Activated T-cell treated with anti-CD3 and anti-CD28 coated beads, Interleukin-2, amount 50 U/mL, for 24 hours (primary cell): ENCODE measurements around the gene PTH.
A peak's percentile ranks its signal among the peaks of the same experiment; 100 is the strongest.

Source experiments
- DNase-seq: peaks from one replicate; pipeline ENCODE4 v3.0.0-alpha.2; 2020
- H3K27ac Mint-ChIP-seq: 2 replicates; pipeline ENCODE4 v1.8.0; 2020; ENCODE audit warnings: mild to moderate bottlenecking, mixed read lengths
- H3K27me3 Mint-ChIP-seq: 2 replicates; pipeline ENCODE4 v1.8.0; 2020; ENCODE audit warnings: mixed read lengths
- H3K36me3 Mint-ChIP-seq: 2 replicates; pipeline ENCODE4 v1.8.0; 2020; ENCODE audit warnings: low read depth, mixed read lengths
- H3K4me1 Mint-ChIP-seq: 2 replicates; pipeline ENCODE4 v1.8.0; 2020; ENCODE audit warnings: low read depth, mixed read lengths
- H3K4me3 Mint-ChIP-seq: 2 replicates; pipeline ENCODE4 v1.8.0; 2020; ENCODE audit warnings: mild to moderate bottlenecking, moderate library complexity, mixed read lengths
- H3K9me3 Mint-ChIP-seq: 2 replicates; pipeline ENCODE4 v1.8.0; 2020; ENCODE audit warnings: mixed read lengths

PTH gene

DNA sequence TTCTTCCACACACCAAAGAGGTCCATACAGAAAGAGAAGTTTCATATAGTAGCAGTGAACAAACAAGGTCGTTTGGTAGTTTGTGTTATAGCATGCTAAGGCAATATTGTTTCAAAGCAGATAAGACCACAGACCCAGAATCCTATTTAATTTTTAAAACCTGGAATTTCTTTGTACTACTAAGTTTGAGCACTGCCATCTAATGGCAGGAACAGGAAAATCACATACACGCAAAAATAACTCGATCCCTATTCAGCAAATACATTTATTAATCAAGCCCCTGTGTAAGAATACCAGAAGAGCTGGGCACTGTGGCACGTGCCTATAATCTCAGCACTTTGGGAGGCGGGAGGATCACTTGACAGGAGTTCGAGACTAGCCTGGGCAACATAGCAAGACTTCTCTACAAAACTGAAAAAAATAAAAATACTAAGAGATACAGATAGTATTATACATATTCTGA is 29.9 kb downstream of the PTH start:
- no peak for DNase-seq
- Mint-ChIP-seq H3K9me3 (no peaks in the 10 kb centered on the region), H3K4me1 (peaks cover 28% of the 10 kb centered on the region), H3K27ac (no peak overlapping the region), H3K4me3 (no peak overlapping the region), H3K36me3 (peaks cover 9% of the 10 kb centered on the region), H3K27me3 (peaks cover 11% of the 10 kb centered on the region)

GRCh38 chr11:13463779-13464290 is 32.0 kb downstream of the PTH start:
- no peak for DNase-seq
- Mint-ChIP-seq H3K36me3 (peaks cover 20% of the 10 kb centered on the region), H3K27ac (peak overlapping the region; percentile 99), H3K9me3 (no peaks in the 10 kb centered on the region), H3K4me1 (peaks cover 41% of the 10 kb centered on the region), H3K27me3 (no peaks in the 10 kb centered on the region), H3K4me3 (peak overlapping the region; percentile 98)

DNA sequence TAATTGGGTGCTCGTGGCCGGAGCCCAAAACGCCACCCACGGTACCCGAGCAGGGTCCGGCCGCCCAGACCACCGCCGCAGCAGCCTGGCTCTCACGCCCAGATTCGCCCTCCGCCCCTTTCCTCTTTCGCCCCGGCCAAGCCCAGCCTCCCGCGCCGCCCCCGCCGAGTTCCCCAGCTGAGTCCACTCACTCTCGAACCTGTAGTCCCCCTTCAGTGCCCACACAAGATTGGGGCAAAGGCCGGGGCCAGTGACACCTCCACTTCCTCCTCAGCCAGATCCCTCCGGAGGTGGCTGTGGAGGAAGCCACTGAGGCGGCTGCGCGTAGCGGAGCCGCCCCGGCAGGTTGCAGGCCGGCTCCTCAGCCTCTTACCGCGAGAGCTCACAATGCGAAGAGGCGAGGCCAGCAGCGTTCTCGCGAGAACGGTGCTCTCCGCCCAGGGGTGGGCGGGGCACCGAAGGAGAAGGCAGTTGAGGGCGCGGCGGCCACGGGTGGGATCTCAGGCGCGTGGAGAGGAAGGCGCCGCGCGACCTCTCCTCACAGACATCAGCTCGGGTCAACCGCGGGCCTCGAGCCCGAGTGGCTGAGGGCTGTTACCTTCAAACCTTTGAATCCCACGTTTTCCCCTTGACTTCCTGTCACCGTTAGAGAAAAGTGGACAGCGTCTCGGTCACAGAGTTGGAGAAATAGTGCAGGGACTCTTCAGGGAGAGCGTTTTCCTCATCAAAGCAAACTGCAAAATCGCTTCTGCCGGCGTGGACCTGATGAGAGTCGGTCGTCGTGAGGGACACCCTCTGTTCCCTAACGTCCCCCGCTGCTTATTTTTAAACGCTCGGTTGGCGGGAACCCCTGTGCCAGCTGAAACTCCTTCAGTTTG is 32.7 kb downstream of the PTH start, which contains the start of gene BTBD10:
Gene BTBD10 (minus strand): TSS at position 322 of the 878 bp plus-strand sequence. CDS start 18,098 bp downstream, outside the sequence.
- Mint-ChIP-seq H3K36me3 (peaks cover 25% of the 10 kb centered on the region), H3K27me3 (no peaks in the 10 kb centered on the region), H3K4me1 (peaks cover 47% of the 10 kb centered on the region), H3K4me3 (peak within 1 kb of the TSS; percentile 98), H3K9me3 (no peaks in the 10 kb centered on the region), H3K27ac (peak within 1 kb of the TSS; percentile 99)
- DNase-seq: peak; percentile 93

DNA sequence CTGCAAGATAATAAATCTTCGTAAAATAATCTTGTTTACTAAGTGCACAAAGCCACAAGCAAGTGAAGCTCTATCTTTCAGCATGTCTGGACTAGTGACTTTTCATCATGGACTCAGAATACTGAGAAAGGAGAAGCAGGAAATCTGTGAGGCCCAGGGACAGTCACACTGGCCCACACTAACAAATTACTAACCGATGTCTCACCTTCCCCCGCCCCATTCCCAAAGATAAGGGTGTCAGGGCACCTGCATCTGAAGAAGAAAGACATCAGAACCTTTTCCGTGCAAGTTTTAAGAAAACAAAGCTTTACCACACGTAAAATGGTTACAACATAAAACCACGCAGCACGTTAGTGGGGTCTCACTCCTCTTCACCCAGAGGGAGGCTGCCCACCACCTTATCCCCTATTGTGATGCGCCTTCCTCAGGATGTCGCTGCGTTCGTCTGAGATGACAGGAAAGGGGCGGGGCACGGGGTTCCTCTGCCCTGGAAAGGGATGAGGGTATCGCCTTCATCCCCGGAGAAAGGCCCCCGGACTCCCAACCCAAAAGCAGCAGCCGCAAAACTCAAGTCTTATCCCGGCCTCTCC is 33.4 kb downstream of the PTH start:
- H3K4me3 Mint-ChIP-seq: peak overlapping the region; percentile 98
- H3K27me3 Mint-ChIP-seq: no peaks in the 10 kb centered on the region
- DNase-seq: no peak
- H3K36me3 Mint-ChIP-seq: peaks cover 25% of the 10 kb centered on the region
- peak overlapping the region; percentile 99 for H3K27ac Mint-ChIP-seq
- peaks cover 47% of the 10 kb centered on the region for H3K4me1 Mint-ChIP-seq
- no peaks in the 10 kb centered on the region for H3K9me3 Mint-ChIP-seq

DNA sequence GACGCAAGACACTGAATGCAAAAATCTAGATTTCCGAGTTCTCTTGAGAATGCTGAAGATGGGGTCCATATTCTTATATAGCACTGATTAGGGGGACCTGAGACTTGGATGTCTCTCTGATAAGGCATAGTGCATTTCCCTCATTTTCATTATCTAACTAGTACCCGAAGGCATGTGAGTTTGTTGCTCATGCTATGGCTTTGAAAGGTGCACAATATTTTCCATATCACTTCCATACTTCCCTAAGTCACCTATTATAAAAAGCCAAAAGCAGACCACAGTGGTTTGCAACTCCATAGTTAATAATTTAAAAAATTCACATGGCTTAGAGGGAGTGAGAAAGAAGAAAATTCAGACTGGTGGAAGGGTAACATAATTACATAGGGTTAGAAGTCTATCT is 34.5 kb downstream of the PTH start:
- Mint-ChIP-seq H3K4me1 (peaks cover 47% of the 10 kb centered on the region), H3K9me3 (no peaks in the 10 kb centered on the region), H3K4me3 (peak overlapping the region; percentile 98), H3K27me3 (no peaks in the 10 kb centered on the region), H3K36me3 (peaks cover 25% of the 10 kb centered on the region), H3K27ac (no peak overlapping the region)
- DNase-seq: no peak

- H3K4me1 Mint-ChIP-seq: peaks cover 58% of the 10 kb centered on the region
- H3K27ac Mint-ChIP-seq: no peak overlapping the region
- no peaks in the 10 kb centered on the region for H3K27me3 Mint-ChIP-seq
- peaks cover 30% of the 10 kb centered on the region for H3K36me3 Mint-ChIP-seq
- DNase-seq: no peak
- no peak overlapping the region for H3K4me3 Mint-ChIP-seq
- peaks cover 2% of the 10 kb centered on the region for H3K9me3 Mint-ChIP-seq
These were observed 44.9 kb downstream of the PTH start for GRCh38 chr11:13450832-13451397.

- H3K27me3 Mint-ChIP-seq: no peaks in the 10 kb centered on the region
- peaks cover 31% of the 10 kb centered on the region for H3K36me3 Mint-ChIP-seq
- H3K4me3 Mint-ChIP-seq: no peak overlapping the region
- DNase-seq: no peak
- H3K27ac Mint-ChIP-seq: no peak overlapping the region
- H3K4me1 Mint-ChIP-seq: peaks cover 62% of the 10 kb centered on the region
- peaks cover 2% of the 10 kb centered on the region for H3K9me3 Mint-ChIP-seq
These were observed 46.3 kb downstream of the PTH start for GRCh38 chr11:13449522-13449921.

DNA sequence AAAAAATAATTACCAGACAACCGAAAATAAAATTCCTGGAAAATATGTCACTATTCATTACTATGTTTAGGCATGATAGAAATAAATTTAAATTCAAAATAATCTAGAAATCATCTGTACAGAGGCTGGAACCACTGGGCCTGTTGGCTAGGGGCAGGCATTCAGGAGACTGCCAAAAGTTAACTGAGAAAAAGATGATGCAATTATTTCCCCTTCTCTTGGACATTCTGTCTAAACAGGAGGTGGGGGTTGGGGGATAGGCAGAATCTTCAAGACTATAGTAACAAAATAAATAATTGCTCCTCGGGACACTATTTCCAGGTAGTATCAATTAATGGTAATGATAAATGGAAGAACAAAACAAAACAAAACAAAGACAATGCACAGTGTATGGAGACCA is 46.9 kb downstream of the PTH start:
- peaks cover 28% of the 10 kb centered on the region for H3K36me3 Mint-ChIP-seq
- no peaks in the 10 kb centered on the region for H3K27me3 Mint-ChIP-seq
- H3K4me1 Mint-ChIP-seq: peaks cover 64% of the 10 kb centered on the region
- no peak overlapping the region for H3K27ac Mint-ChIP-seq
- H3K4me3 Mint-ChIP-seq: no peak overlapping the region
- DNase-seq: no peak
- peaks cover 2% of the 10 kb centered on the region for H3K9me3 Mint-ChIP-seq

DNA sequence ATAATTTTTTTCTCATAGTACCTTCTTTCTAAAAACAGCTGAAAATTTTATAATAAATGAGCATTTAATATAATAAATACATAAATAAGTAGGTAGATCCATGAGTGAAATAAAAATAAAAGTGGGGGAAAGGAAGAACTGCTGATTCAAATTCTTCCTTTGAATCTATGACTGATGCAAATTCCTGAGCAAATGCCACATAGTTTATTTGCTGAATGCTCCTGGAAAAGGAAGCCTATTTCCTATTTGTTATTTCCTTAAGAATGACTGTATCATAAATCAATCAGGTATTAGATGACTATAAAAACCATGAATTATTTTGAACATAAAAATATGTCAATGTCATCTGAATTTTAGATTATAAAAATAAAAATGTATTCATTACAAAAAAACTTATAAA is 49.4 kb downstream of the PTH start:
- Mint-ChIP-seq H3K36me3 (peaks cover 14% of the 10 kb centered on the region), H3K4me3 (no peak overlapping the region), H3K9me3 (no peaks in the 10 kb centered on the region), H3K27ac (no peak overlapping the region), H3K27me3 (no peaks in the 10 kb centered on the region), H3K4me1 (peaks cover 61% of the 10 kb centered on the region)
- DNase-seq: no peak

DNA sequence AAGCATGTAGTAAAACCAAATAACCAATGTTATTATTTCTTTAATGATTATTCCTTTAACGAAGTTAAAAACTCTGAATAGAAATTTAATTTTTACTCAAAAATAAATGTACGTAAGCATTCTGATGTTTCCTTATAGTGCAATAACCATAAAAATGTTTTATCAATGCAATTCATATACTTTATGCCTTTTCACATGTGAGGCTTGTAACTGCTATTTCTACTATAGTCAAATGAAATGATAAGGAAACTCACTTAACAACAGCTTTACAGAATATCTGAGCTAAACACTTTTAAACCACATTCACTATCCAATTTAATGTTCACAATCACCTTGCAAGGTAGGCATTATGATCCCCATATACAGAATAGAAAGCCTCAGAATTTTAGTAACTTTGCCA is 50.2 kb downstream of the PTH start:
- no peak overlapping the region for H3K4me3 Mint-ChIP-seq
- DNase-seq: no peak
- peaks cover 8% of the 10 kb centered on the region for H3K36me3 Mint-ChIP-seq
- H3K4me1 Mint-ChIP-seq: peaks cover 56% of the 10 kb centered on the region
- H3K9me3 Mint-ChIP-seq: no peaks in the 10 kb centered on the region
- H3K27ac Mint-ChIP-seq: no peak overlapping the region
- no peaks in the 10 kb centered on the region for H3K27me3 Mint-ChIP-seq
